Mesothelial cell of epicardium (in vitro differentiated cells): ENCODE data around the gene PIM1. TPM values are rescaled to one million over a fixed set of nuclear protein-coding genes. Genes with fewer than 3 reads are reported as not detected.

Source experiments
- DNase-seq, 2 experiments: peaks; one replicate each; pipeline ENCODE4 v3.0.0; 2021; ENCODE audit warnings: low spot score in 2 of 2; ENCODE audit not compliant: unreplicated experiment in 2 of 2
- H3K27ac Mint-ChIP-seq: 2 replicates; pipeline ENCODE4 v1.8.0; 2021; ENCODE audit warnings: mixed read lengths
- H3K27me3 Mint-ChIP-seq: 2 replicates; pipeline ENCODE4 v1.8.0; 2021; ENCODE audit warnings: low read depth, mixed read lengths
- H3K36me3 Mint-ChIP-seq: 2 replicates; pipeline ENCODE4 v1.8.0; 2021; ENCODE audit warnings: mixed read lengths
- H3K4me1 Mint-ChIP-seq: 2 replicates; pipeline ENCODE4 v1.8.0; 2021; ENCODE audit warnings: mixed read lengths
- H3K4me3 Mint-ChIP-seq: 2 replicates; pipeline ENCODE4 v1.8.0; 2021; ENCODE audit warnings: mild to moderate bottlenecking, moderate library complexity, mixed read lengths
- H3K9me3 Mint-ChIP-seq: 2 replicates; pipeline ENCODE4 v1.8.0; 2021; ENCODE audit warnings: mixed read lengths
- total RNA-seq: library from RNA; stranded (reverse); gene quantifications from 3 replicates; pipeline ENCODE4 v1.2.1, GENCODE V29; 2021
- TF ChIP-seq, protein P1 (sequence below): fragments of 200-600 bp; sonication (generic); IDR thresholded peaks from one replicate; pipeline ENCODE4 v1.5.0; 2021; ENCODE audit warnings: antibody characterized with exemption; ENCODE audit not compliant: unreplicated experiment

Gene PIM1
- total RNA-seq, 1 donor from 2014 or later: 26.2 TPM

DNA sequence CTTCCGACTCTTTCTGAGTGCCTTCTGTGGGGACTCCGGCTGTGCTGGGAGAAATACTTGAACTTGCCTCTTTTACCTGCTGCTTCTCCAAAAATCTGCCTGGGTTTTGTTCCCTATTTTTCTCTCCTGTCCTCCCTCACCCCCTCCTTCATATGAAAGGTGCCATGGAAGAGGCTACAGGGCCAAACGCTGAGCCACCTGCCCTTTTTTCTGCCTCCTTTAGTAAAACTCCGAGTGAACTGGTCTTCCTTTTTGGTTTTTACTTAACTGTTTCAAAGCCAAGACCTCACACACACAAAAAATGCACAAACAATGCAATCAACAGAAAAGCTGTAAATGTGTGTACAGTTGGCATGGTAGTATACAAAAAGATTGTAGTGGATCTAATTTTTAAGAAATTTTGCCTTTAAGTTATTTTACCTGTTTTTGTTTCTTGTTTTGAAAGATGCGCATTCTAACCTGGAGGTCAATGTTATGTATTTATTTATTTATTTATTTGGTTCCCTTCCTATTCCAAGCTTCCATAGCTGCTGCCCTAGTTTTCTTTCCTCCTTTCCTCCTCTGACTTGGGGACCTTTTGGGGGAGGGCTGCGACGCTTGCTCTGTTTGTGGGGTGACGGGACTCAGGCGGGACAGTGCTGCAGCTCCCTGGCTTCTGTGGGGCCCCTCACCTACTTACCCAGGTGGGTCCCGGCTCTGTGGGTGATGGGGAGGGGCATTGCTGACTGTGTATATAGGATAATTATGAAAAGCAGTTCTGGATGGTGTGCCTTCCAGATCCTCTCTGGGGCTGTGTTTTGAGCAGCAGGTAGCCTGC is 4.8 kb downstream of the PIM1 start:
- Mint-ChIP-seq H3K4me3 (no peak overlapping the region), H3K4me1 (peaks cover 18% of the 10 kb centered on the region), H3K27me3 (no peaks in the 10 kb centered on the region), H3K9me3 (no peaks in the 10 kb centered on the region), H3K36me3 (peaks cover 20% of the 10 kb centered on the region), H3K27ac (no peak overlapping the region)
- DNase-seq: no peak
- TF ChIP-seq, protein P1, sequence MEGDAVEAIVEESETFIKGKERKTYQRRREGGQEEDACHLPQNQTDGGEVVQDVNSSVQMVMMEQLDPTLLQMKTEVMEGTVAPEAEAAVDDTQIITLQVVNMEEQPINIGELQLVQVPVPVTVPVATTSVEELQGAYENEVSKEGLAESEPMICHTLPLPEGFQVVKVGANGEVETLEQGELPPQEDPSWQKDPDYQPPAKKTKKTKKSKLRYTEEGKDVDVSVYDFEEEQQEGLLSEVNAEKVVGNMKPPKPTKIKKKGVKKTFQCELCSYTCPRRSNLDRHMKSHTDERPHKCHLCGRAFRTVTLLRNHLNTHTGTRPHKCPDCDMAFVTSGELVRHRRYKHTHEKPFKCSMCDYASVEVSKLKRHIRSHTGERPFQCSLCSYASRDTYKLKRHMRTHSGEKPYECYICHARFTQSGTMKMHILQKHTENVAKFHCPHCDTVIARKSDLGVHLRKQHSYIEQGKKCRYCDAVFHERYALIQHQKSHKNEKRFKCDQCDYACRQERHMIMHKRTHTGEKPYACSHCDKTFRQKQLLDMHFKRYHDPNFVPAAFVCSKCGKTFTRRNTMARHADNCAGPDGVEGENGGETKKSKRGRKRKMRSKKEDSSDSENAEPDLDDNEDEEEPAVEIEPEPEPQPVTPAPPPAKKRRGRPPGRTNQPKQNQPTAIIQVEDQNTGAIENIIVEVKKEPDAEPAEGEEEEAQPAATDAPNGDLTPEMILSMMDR: no peak

DNA sequence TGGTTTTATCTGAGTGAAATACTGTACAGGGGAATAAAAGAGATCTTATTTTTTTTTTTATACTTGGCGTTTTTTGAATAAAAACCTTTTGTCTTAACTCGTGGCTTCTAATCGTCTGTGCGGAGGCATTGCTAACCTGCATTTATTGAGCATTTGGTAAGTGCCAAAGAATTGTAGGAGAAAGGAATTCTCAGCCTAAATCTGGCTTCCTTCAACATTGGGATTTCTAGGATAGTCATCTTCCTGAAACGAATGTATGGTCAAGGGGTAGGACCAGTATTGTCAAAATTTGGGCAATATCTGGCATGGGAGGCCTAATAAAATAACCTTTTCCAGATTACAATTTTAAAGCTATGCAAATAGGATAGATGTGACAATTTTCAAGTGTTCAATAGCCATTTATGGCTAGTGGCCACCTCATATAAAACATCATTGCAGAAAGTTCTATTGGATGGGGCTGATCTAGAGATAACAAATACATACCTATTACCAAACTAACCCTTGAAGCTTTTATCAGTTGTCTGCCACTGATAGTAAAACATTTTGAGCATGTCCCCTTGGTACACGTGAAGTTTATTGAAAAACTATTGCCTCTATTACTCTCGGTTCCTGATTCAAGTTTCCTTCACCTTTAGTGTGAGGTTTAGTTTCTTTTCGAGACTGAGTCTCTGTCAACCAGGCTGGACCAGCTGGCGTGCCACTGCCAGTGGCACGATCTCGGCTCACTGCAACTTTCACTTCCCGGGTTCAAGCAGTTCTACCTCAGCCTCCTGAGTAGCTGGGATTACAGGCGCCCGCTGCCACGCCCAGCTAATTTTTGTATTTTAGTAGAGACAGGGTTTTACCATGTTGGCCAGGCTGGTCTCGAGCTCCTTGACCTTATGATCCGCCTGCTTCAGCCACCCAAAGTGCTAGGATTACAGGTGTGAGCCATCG is 5.6 kb downstream of the PIM1 start:
- H3K4me3 Mint-ChIP-seq: no peak overlapping the region
- H3K4me1 Mint-ChIP-seq: peaks cover 18% of the 10 kb centered on the region
- H3K9me3 Mint-ChIP-seq: no peaks in the 10 kb centered on the region
- H3K27ac Mint-ChIP-seq: no peak overlapping the region
- H3K27me3 Mint-ChIP-seq: no peaks in the 10 kb centered on the region
- DNase-seq: no peak
- TF ChIP-seq, protein P1: no peak
- peaks cover 20% of the 10 kb centered on the region for H3K36me3 Mint-ChIP-seq

DNA sequence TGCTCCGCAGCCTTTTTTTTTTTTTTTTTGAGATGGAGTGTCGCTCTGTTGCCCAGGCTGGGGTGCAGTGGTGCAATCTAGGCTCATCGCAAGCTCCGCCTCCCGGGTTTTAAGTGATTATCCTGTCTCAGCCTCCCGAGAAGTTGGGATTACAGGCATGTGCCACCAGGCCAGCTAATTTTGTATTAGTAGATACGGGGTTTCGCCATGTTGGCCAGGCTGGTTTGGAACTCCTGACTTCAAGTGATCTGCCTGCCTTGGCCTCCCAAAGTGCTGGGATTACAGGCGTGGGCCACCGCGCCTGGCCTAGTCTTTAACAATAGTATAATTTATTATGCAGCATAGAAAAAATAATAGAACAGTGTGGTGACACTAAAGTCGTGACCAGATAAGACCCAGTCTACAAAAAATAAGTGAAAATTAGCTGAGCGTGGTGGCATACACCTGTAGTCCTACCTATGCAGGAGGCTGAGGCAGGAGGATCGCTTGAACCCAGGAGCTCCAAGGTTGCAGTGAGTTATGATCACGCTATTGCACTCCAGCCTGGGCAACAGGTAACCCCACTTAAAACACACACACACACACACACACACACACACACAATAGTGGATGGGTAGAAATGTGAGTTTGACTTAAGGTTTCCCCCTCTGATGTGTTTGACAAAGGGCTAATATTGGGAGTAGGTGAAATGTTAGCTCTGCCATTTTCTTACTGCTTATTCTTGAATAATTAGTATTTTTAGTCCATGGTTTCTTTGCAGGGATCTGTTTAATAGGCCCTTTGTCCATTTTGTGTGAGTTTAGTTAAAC is 6.5 kb downstream of the PIM1 start:
- no peak for DNase-seq
- Mint-ChIP-seq H3K4me1 (peaks cover 15% of the 10 kb centered on the region), H3K27ac (no peak overlapping the region), H3K9me3 (no peaks in the 10 kb centered on the region), H3K36me3 (peaks cover 20% of the 10 kb centered on the region), H3K4me3 (no peak overlapping the region), H3K27me3 (no peaks in the 10 kb centered on the region)
- TF ChIP-seq, protein P1: no peak

DNA sequence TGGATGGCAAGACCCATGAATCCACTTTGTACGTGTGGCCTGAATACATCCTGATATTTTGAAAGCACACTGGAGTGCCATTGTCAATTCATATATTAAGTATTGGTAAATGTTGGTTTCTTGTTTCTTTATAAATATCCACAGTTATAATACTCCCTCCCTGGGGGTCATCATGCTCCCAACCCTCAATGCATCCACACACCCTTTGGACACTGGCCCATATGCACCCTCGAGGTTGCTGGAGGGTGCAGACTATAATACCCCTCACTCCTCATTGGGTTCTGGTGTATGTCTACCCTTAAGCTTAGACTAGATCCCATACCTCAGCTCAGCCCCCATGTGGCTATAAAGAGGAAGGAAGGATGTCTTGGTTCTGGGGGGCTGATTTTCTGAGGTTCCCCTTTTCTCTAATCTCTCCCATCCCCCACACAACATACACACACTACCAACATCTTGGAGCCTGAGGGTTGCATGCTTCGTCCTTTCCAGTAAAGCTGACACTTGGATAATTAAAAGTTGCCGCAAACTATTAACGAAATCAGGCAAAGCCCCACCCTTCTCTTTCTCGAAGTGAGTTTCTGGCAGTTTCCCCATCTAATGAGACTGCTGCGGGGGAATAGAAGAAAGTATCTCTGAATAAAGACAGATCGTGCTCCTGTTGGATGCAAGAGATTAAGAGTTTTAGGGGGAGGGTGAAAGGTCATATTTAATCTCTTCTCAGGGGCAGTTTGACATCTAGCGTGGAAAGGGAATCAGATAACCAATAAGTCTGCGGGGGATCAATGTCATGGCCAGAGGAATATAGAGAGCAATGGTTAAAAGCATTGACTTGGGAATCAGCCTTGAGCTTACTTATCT is 7.4 kb downstream of the PIM1 start:
- H3K27ac Mint-ChIP-seq: no peak overlapping the region
- H3K4me1 Mint-ChIP-seq: peaks cover 8% of the 10 kb centered on the region
- no peaks in the 10 kb centered on the region for H3K9me3 Mint-ChIP-seq
- H3K27me3 Mint-ChIP-seq: no peaks in the 10 kb centered on the region
- peaks cover 20% of the 10 kb centered on the region for H3K36me3 Mint-ChIP-seq
- no peak for DNase-seq
- TF ChIP-seq, protein P1: no peak
- H3K4me3 Mint-ChIP-seq: no peak overlapping the region
